Small intestine (tissue), 7 donors: ENCODE data around the gene PRSS33. TPM values are rescaled to one million over a fixed set of nuclear protein-coding genes. Genes with fewer than 3 reads are reported as not detected.

Source experiments
- DNase-seq, 2 donors: peaks; one replicate each; pipeline versions ENCODE4 v3.0.0 to v3.0.0-alpha.2; 2013
- FAIRE-seq: peaks from 2 replicates; lab custom pipeline; 2012; peaks lifted over from hg19 to GRCh38; lab: Jason Lieb, UNC
- H3K27ac ChIP-seq, 3 donors: one replicate each; pipeline ENCODE4 v1.5.1; 2013; ENCODE audit warnings: low read length in 2 of 3, mild to moderate bottlenecking in 2 of 3, control low read depth in 1 of 3, inconsistent platforms in 1 of 3, low read depth in 1 of 3, moderate library complexity in 1 of 3
- H3K27me3 ChIP-seq, 3 donors: one replicate each; pipeline ENCODE4 v1.6.1; 2013; ENCODE audit warnings: low read length in 3 of 3, inconsistent platforms in 1 of 3; ENCODE audit not compliant: control insufficient read depth in 3 of 3, insufficient read depth in 3 of 3
- H3K36me3 ChIP-seq, 3 donors: one replicate each; pipeline ENCODE4 v1.6.1; 2013; ENCODE audit warnings: low read length in 3 of 3, inconsistent platforms in 1 of 3, low read depth in 1 of 3, mild to moderate bottlenecking in 1 of 3, moderate library complexity in 1 of 3; ENCODE audit not compliant: control insufficient read depth in 3 of 3, insufficient read depth in 2 of 3
- H3K4me1 ChIP-seq, 3 donors: one replicate each; pipeline ENCODE4 v1.6.1; 2013; ENCODE audit warnings: low read length in 2 of 3, inconsistent platforms in 1 of 3, low read depth in 1 of 3, mild to moderate bottlenecking in 1 of 3, moderate library complexity in 1 of 3; ENCODE audit not compliant: control insufficient read depth in 3 of 3, insufficient read depth in 2 of 3
- H3K4me3 ChIP-seq, 3 donors: one replicate each; pipeline ENCODE4 v1.5.1; 2013; ENCODE audit warnings: low read length in 3 of 3, control low read depth in 1 of 3, inconsistent platforms in 1 of 3, low read depth in 1 of 3, mild to moderate bottlenecking in 1 of 3, moderate library complexity in 1 of 3
- H3K9me3 ChIP-seq, 2 donors: one replicate each; pipeline ENCODE4 v1.6.1; 2013; ENCODE audit warnings: low read depth in 1 of 2, low read length in 1 of 2; ENCODE audit not compliant: control insufficient read depth in 2 of 2, insufficient read depth in 1 of 2
- WGBS, 3 donors: extraction: QIAGEN DNeasy Blood & Tissue Kit; methylation state at CpG; one replicate each; pipeline ENCODE4 v1.1.7; 2013; 5-methylcytosine and 5-hydroxymethylcytosine counted together
- polyA plus RNA-seq, 4 donors: library from polyadenylated mRNA; stranded (reverse) in 3 of 4; unstranded in 1 of 4; fragments of 200-250 nt in 3 of 4; fragments of 120-200 nt in 1 of 4; gene quantifications; one replicate each; pipeline versions ENCODE4 v1.2.1 to v1.2.3, GENCODE V29; 2013
- donor health status: healthy with polysubstance abuse.
- donor health status: control.
- donor health status: control.
- donor health status: Bipolar disorder and iron deficiency.
- donor health status: healthy.

PRSS33 gene
- polyA plus RNA-seq, 4 donors: 0.03 TPM; not detected in 3

GRCh38 chr16:2811703-2812471, 24.5 kb upstream of the PRSS33 start:
- Histone ChIP-seq H3K36me3 (no peaks in the 10 kb centered on the region), H3K27ac (no peak overlapping the region), H3K27me3 (peaks cover 0 to 9% (median 7%) of the 10 kb centered on the region in 3 donors), H3K4me1 (peaks cover 0 to 7% (median 0%) of the 10 kb centered on the region in 3 donors), H3K9me3 (peaks cover 0 to 5% of the 10 kb centered on the region in 2 donors), H3K4me3 (no peak overlapping the region)
- no peak for FAIRE-seq
- 25 to 60% (median 29%) methylated on average over 15 of the region's 15 CpGs for WGBS, 3 donors
- DNase-seq: peak in 1 of 2 donors; percentile 81

GRCh38 chr16:2810651-2811050, 23.3 kb upstream of the PRSS33 start:
- Histone ChIP-seq H3K27me3 (peaks cover 0 to 12% (median 7%) of the 10 kb centered on the region in 3 donors), H3K27ac (no peak overlapping the region), H3K9me3 (peaks cover 0 to 7% of the 10 kb centered on the region in 2 donors), H3K36me3 (no peaks in the 10 kb centered on the region), H3K4me3 (no peak overlapping the region), H3K4me1 (peaks cover 0 to 6% (median 0%) of the 10 kb centered on the region in 3 donors)
- 81 to 94% (median 84%) methylated on average over 6 of the region's 6 CpGs for WGBS, 3 donors
- no peak for FAIRE-seq
- no peak for DNase-seq

GRCh38 chr16:2809149-2809760, 21.9 kb upstream of the PRSS33 start:
- H3K27ac ChIP-seq: no peak overlapping the region
- H3K27me3 ChIP-seq: peaks cover 0 to 8% (median 7%) of the 10 kb centered on the region in 3 donors
- H3K36me3 ChIP-seq: no peaks in the 10 kb centered on the region
- DNase-seq (no peak), FAIRE-seq (no peak)
- no peaks in the 10 kb centered on the region for H3K4me1 ChIP-seq
- 77 to 78% (median 78%) methylated on average over 3 of the region's 3 CpGs for WGBS, 3 donors
- H3K4me3 ChIP-seq: no peak overlapping the region
- H3K9me3 ChIP-seq: peaks cover 0 to 21% of the 10 kb centered on the region in 2 donors

- FAIRE-seq: no peak
Observed at GRCh38 chr16:2808181-2808580, 20.8 kb upstream of the PRSS33 start.

GRCh38 chr16:2806286-2806685, 18.9 kb upstream of the PRSS33 start:
- Histone ChIP-seq H3K27me3 (peaks cover 0 to 4% (median under 1%) of the 10 kb centered on the region in 3 donors), H3K27ac (no peak overlapping the region), H3K4me1 (no peaks in the 10 kb centered on the region), H3K36me3 (no peaks in the 10 kb centered on the region), H3K4me3 (no peak overlapping the region), H3K9me3 (peaks cover 0 to 26% of the 10 kb centered on the region in 2 donors)
- no peak for DNase-seq
- WGBS, 3 donors: 75 to 79% (median 76%) methylated on average over 5 of the region's 5 CpGs
- no peak for FAIRE-seq

More at GRCh38 chr16:2808181-2808580, 20.8 kb upstream of the PRSS33 start:
- Histone ChIP-seq H3K4me3 (no peak overlapping the region), H3K4me1 (no peaks in the 10 kb centered on the region), H3K9me3 (peaks cover 0 to 26% of the 10 kb centered on the region in 2 donors), H3K36me3 (no peaks in the 10 kb centered on the region), H3K27ac (no peak overlapping the region), H3K27me3 (peaks cover 0 to 8% (median 7%) of the 10 kb centered on the region in 3 donors)
- DNase-seq: no peak
- WGBS, 3 donors: 87 to 93% (median 87%) methylated on average over 7 of the region's 7 CpGs

- no peaks in the 10 kb centered on the region for H3K36me3 ChIP-seq
- peaks cover 0 to 26% of the 10 kb centered on the region in 2 donors for H3K9me3 ChIP-seq
- H3K4me3 ChIP-seq: no peak overlapping the region
- no peaks in the 10 kb centered on the region for H3K4me1 ChIP-seq
- DNase-seq (no peak), FAIRE-seq (no peak)
- WGBS, 3 donors: 87 to 94% (median 90%) methylated on average over 4 of the region's 4 CpGs
- peaks cover 0 to 4% (median 0%) of the 10 kb centered on the region in 3 donors for H3K27me3 ChIP-seq
- H3K27ac ChIP-seq: no peak overlapping the region
Observed at GRCh38 chr16:2804728-2805127, 17.4 kb upstream of the PRSS33 start.

GRCh38 chr16:2803545-2804195, 16.3 kb upstream of the PRSS33 start:
- peaks cover 0 to 26% of the 10 kb centered on the region in 2 donors for H3K9me3 ChIP-seq
- no peaks in the 10 kb centered on the region for H3K36me3 ChIP-seq
- no peak for FAIRE-seq
- no peak overlapping the region for H3K27ac ChIP-seq
- H3K27me3 ChIP-seq: peaks cover 0 to 4% (median 0%) of the 10 kb centered on the region in 3 donors
- no peak overlapping the region for H3K4me3 ChIP-seq
- DNase-seq: no peak
- peaks cover 0 to 9% (median 0%) of the 10 kb centered on the region in 3 donors for H3K4me1 ChIP-seq
- WGBS, 3 donors: 83 to 86% (median 86%) methylated on average over 3 of the region's 3 CpGs

- Histone ChIP-seq H3K4me3 (no peak overlapping the region), H3K36me3 (no peaks in the 10 kb centered on the region), H3K9me3 (peaks cover 0 to 11% of the 10 kb centered on the region in 2 donors), H3K4me1 (peaks cover 0 to 9% (median 2%) of the 10 kb centered on the region in 3 donors), H3K27me3 (no peaks in the 10 kb centered on the region), H3K27ac (peak overlapping the region in 1 of 3 donors; percentile 79)
- FAIRE-seq (no peak), DNase-seq (peak; percentile 72 to 89)
- 19 to 64% (median 43%) methylated on average over 1 of the region's 1 CpG for WGBS, 3 donors
Observed at GRCh38 chr16:2799859-2800226, 12.5 kb upstream of the PRSS33 start.
